ENCODE data around the gene PITPNB.

Gene PITPNB

DNA sequence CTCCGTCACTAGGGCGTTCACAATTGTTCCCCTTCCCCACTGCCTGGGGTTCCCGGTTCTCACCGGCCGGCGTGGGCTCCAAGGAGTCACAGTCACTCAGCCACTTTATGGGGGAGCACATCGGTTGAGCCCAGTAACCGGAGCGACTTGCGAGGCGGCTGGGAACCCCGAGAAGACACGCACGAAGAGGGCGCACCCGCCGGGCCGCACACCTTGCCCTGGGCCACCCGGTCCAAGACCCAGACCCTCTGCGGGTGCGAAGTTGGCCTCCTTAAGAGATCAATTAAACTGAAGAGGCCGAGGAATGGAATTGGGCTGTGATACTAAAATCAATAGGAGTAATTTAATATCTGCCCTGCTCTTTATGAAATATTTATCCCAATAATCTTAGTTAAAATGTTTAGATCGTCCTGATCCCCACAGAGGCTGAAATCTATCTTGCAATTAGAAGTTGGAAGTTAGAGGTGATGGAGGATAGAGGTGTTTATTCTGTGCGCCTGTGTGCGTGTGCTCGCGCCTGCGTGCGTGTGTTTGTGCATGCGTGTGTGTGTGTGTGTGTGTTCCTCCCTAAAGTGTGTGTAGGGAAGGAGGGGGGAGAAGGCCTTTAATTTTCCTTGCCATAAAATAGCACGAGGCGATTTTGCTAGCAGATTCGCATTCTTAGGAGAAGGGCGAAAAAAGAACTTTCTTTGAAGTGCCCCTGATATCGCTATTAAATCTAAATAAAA, 116.5 kb downstream of the PITPNB start:
- no peak for DNase-seq (ENCODE audit: low read depth)

All from ELR (cell line).